G401.6 (cell line): ENCODE data around the gene POU2F3.
"Not testable (repeated sequence)": the region's sequence is repeated elsewhere in the genome, so short reads cannot be mapped to it uniquely, and the experiment has no call there.

ENCODE experiments used
- FAIRE-seq: peaks from 2 replicates; lab custom pipeline; 2012; peaks lifted over from hg19 to GRCh38; lab: Jason Lieb, UNC

Gene POU2F3

DNA sequence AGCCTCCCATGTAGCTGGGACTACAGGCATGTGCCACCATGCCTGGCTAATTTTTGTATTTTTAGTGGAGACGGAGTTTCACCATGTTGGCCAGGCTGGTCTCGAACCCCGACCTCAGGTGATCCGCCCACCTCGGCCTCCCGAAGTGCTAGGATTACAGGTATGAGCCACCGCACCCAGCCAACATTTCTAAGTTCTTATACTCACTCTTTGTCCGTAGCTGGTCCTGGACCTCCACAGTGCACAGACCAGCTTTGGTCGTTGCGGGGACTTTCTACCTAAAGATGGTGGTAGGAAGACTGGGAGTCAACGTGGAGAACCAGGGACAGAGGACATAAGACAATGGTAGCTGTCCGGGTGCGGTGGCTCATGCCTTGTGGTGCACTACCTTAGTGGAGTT is 13.4 kb downstream of the POU2F3 start:
- not testable (repeated sequence) for FAIRE-seq

DNA sequence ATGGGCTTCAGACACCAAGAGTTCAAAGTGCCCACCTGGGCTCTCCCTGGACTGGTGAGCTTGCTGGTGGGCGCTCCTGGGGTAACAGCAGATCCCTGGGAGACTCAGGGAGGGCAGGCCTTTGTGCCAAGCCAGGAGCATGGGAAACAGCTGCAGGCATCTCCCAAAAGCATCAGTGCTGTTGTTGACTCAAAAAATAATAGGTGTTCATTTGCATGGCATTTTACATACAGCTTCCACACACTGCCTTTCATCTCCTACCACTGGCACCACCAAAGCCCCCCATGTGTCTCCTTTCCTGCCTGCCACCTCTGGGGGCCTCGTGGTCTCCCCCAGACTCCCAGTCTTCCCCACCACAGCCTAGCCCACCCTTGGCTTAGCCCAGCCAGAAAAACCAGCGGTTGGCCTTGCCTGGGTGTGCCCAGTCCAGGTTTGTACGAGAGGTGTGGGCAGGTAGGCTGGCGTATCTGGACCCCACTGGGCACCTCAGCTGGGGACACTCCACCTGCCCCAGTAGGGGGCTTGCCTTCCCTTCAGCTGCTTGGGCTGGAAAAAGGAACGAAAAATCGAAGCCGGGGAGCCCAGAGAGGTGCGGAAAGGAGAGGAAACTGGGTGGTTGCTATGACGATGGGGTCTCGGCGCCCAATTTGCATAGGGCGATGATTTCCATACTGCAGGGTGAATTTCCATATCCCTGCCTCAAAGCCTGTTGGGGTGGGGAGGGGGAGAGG is 15.0 kb downstream of the POU2F3 start:
- no peak for FAIRE-seq

DNA sequence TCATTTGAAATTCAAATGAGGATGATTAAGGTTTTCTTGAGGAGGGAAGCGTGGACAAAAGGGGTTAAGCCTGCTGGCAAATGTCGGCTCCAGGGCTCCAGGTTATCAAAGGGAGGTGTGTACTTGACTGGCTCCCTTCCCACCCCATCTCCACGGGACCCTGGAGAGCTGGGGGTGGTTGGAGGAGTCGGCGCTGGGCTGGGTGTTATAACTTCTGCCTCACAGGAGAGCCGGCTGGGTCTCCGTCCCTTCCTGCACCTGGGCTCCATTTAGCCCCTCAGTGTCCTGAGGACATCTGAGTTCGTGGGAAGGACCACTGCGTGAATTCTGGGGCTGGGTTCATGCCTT is 15.6 kb downstream of the POU2F3 start:
- FAIRE-seq, result no peak

DNA sequence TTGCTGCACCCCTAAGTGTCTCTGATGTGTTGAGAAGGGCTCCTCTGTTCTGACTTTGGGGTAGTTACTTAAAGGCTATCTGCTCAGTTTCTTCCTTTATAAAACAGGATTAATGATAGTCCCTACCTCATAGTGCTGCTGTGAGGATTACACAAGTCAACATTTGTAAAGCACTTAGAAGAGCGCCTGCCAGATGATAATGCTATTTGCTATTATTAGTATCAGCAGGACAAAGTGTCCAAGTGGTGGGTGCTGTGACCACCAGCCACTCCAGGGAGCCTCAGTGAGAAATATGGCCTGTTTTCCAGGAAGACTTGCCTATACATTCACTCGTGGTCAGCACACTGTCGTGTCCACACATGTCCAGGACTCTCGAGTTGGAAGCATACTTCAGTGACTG is 16.2 kb downstream of the POU2F3 start:
- FAIRE-seq, result no peak

DNA sequence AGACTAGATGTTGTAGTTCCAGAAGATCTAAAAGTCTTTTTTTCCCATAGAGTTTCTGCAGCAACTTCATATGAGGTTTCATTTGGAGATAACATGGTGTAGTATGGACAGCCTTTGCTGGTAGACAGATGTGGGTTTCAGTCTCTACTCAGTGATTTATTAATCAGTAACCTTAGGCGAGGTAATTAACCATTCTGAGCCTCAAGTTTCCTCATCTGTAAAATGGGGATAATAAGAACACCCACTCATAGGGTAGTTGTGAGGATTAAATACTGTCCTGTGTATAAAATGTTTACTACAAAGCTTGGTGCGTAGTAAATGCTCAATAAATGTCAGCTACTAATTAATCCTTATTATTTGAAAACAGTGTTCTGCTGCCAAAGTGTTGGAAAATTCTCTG is 16.8 kb downstream of the POU2F3 start:
- no peak for FAIRE-seq

DNA sequence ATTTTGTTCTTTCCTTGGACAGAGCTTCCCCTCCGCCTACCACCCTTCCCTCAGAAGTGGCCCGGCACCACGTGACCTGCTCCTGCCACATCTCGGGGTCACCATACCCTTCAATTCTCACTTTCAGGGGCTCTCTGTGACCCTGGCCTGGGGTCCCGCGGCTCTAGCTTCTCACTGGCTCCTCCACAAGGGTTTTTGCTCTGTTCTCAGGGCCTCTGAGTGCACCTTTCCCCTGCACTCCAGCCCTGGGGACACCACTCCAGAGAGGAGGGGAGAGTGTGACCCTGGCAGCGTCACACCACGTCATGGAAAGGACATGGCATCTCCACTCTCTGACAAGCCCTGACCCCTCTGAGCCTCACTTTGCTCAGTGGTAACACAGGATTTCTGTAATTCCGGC is 17.4 kb downstream of the POU2F3 start:
- FAIRE-seq, result no peak

DNA sequence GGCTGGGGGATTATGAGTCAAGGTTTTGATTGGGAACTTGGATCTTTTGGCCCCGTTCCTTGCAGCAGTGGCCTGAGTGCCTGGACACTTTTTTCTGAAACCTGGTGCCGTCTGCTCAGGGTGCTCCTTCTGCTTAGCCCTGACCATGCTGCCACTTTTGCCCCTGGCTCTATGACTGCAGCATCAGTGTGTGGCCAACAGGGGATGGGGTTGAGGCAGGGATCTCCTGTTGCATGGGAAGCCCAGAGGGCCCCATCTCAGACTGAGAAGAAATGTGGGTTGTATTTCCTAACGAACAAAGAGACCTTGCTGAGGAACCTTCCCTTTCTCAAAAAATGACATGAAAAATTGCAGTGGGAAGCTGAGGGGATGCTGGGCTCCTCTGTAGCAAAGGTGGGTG is 18.7 kb downstream of the POU2F3 start:
- no peak for FAIRE-seq

DNA sequence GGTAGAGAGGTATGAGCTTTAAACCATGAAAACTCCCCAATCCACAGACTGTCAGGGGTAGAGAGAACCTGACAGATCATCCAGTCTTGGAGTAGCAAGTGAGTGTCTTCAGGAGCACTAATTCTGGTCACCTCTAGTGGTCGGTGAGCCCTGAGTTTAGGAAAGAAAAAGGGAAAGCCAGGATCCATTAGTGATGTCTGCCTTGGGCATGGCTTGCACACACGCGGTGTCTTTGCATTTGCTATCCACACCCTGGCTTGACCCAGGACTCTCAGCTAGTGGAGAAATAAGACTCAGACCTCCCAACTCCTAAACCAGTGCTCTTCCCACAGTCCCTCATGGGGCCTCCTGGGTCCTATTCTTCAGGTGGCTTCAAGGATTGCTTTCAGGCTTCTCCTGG is 19.3 kb downstream of the POU2F3 start:
- FAIRE-seq, result no peak

DNA sequence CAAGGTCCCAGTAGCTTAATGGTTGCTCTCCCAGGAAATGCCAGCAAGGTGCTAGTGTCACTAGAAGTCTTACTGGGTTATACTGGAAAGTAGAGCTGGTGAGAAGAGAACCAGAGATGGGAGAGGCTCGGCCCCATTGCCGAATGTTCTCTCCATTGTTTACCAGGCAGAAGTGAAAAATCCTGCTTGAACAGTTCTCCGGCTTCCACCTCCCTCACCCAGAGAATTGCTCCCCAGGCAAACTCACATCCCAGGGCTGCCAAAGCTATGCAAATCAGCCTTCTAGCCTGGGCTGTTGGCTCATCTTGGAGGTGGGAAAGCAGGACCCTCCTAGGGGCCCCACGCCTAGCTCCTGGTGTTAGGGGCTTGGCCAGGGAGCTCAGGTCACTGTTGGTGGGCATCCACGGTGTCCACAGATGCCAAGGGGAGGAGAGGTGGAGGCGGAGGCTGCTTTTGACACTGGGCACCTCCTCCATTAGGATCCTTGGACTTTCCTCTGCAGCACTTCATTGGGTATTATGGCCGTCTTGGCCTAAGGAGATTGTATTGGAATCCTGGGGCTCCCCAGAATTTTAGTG is 20.1 kb downstream of the POU2F3 start:
- no peak for FAIRE-seq

DNA sequence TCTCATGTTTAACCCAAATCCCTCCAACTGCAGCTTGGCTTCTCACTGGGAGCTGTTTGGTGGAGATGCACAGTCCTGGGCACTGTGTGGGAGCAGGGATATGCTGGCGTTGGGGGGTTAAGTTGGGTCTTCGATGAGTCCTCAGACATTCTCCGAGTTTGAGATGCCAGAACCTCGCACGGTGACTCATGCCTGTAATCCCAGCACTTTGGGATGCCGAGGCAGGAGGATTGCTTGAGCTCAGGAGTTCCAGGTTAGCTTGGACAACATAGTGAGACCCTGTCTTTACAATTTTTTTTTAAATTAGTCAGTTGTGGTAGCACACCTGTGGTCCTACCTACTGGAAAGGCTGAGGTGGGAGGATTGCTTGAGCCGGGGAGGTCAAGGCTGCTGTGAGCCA is 20.7 kb downstream of the POU2F3 start:
- no peak for FAIRE-seq

DNA sequence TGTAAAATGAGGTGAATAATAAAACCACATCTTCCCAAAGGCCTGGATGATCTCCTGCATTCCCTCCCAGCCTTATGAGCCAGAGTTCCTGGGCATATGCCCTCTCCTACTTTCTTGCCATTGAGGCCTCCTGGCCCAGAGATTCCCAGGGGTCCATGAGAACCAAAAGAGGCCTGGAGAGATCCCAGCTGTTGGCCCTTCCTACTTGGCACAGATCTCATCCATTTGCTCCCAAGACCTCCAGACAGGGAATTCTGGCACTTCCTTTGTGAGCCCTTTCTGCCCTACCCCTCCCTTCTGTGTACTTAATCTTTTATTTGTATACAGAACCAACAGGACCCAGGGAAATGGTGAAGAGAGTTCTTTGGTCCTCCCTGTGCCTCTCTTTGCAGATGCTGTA is 21.4 kb downstream of the POU2F3 start:
- no peak for FAIRE-seq

DNA sequence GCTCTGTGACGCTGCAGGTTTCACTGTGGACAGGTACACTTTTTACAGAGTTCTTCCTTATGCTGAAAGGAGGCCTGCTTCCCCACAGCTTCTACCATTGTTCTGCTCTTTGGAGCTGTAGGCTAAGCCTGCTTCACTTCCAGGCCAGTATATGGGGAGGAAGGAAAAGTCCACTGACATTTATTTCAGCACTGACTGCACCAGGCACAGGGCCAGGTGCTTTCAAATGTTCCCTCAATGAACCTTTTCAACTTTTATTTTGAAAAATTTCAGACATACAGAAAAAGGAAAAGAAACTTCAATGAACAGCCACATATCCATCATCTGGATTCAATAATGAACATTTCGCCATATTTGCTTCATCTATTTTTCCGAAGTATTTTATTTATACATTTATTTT is 22.0 kb downstream of the POU2F3 start:
- no peak for FAIRE-seq

DNA sequence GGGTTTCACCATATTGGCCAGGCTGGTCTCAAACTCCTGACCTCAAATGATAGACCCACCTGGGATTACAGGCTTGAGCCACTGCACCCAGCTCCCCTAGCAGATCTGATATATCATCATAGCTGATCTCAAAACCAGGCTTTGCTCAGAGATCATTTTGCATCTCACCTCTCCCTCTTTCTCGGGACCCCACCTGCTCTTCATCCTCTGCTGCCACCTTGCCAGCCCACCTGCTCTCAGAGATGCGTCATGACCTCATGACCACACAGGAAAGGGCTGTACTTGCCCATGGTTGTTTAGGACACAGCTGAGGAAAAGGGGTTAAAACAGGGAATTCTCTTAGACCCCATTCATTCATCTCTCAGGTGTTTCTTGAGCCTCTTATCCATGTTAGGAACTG is 27.4 kb downstream of the POU2F3 start:
- FAIRE-seq, result no peak

DNA sequence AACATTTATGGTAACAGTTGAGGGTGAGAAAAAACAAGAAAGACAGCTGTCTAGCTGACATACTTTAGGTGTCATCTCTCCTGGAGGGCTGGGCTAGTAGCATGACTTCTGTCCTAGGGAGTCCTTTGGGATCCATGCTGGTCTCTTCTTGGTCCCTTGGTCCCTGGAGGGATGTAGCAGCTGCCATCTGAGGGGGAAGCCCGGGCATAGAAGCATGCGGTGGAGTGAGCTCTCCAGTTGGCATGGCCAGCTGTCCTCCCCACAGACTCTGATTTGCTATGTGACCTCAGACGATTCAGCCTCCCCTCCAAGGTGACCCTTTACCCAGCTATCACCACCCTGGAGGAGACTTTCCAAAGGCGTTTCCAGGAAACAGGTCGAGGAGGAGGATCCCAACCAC is 28.7 kb downstream of the POU2F3 start:
- no peak for FAIRE-seq

DNA sequence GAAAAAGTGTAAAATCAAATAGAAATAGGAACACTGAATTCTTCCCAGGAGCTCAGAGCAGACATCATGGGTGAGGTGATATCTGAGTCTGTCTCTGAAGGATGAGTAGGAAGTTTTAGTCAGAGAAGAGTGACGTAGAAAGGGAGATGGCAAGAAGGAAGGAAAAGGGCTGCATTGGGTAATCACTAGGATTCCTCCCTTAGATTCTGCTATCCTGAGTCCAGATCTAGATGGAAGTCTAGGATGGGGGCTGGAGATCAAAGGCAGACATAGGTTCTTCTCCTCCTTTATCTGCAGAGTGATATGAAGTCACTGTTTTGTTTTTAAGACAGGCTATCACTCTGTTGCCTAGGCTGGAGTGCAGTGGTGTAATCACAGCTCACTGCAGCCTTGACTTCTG is 30.4 kb downstream of the POU2F3 start:
- FAIRE-seq, result no peak

DNA sequence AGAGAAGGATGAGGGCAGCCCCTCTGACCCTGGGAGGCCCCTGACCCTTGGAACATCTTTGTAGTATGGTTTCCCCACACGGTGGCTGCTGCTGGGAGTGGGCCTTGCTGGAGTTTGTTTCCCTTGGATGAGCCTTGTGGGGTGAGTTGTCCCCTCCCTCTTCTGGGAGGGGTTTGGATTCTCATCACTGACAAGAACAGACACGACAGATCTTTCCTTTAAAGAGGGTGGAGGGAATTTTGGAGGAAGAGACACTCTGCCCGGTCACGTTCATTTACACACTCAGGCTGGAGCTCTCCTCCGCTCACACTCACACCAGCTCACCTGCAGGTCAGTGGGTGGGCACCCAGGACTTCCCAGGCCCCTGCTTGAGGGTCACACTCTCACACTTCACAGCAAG is 31.7 kb downstream of the POU2F3 start:
- FAIRE-seq, result no peak

DNA sequence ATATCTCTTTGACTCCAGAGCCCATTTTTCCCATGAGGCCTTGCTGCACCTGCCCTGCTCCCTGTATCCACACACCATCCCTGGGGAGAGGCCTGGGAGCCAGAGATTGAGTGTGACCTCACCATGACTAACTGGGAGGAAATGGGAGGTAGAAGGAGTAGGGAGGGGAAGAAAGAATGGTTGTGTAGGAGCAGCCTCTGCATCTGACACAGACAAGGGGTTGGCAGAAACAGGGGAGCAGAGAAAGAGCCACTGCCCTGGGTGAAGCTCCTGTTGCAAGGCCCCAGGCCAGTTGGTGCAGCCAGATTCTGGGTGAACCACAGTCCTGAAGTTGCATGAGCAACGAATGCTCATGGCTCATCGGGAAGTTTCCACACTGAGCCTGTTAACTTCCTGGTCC is 32.4 kb downstream of the POU2F3 start:
- no peak for FAIRE-seq

DNA sequence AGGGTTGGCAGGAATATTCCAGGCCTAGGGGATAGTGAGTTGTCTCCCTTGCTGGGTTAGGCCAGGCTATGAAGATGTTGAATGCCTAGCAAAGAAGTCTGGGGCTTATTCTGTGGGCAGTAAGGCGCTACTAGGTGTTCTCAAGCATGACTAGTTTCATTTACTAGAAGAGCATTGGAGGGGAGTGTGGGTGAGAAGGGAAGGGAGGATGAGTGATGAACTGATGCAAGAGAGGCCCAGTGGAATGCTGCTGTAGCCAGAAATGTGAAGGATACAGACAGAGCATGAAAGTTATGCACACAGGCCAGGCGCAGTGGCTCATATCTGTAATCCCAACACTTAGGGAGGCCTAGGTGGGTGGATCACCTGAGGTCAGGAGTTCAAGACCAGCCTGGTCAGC is 33.5 kb downstream of the POU2F3 start:
- no peak for FAIRE-seq

DNA sequence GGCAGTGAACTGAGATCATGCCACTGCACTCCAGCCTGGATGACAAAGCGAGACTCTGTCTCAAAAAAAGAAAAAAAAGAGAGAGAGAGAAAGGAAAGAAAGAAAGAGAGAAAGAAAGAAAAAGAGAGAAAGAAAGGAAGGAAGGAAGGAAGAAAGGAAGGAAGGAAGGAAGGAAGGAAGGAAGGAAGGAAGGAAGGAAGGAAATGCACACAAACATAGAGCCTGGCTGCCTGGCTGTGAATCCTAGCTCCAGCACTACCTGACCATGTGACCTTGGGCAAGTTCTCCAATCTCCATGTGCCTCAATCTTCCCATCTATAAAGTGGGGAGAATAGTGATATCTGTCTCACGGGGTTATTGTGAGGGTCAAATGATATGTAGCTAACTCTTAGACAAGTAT is 34.0 kb downstream of the POU2F3 start:
- FAIRE-seq, result not testable (repeated sequence)

DNA sequence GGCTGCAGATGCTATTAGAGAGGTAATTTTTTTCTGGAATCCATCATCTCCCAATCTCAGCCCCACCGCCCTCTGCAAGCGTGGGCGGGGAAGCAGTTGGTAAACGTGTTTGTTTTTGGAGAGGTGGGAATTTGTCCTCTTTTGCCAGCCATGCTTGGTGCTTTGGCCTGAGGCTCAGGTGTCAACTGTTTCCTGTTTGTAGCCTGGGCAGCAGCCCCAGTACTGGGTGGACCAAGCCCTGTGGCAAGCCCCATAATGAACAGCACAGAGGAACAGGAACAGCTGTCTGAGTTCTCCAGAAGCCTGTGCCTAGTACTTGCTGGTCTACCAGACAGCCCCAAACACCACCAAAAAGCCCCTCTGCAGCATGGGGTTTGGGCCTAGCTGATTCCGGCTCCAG is 39.6 kb downstream of the POU2F3 start:
- FAIRE-seq, result no peak

DNA sequence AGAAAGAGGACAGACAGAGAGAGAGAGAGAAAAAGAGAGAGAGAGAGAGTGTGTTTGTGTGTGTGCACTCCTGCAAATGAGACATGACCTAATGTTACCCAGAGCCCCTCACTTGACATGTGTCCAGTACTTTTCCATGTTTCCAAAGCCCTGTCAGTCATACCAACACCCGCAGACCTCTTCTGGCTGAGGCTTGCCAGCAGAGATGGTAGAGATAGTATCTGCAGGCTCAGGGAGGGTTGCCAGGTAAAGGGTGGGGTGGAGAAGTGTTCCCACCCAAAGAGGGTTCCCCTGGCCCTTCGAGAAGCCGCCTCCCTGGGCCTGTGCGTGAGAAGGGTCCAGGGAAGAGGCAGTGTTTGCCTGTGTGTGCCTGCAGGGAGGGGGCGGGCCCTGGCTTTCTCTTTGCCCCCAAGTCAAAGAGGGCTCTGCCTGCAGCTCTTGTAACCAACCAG is 40.7 kb downstream of the POU2F3 start:
- no peak for FAIRE-seq

DNA sequence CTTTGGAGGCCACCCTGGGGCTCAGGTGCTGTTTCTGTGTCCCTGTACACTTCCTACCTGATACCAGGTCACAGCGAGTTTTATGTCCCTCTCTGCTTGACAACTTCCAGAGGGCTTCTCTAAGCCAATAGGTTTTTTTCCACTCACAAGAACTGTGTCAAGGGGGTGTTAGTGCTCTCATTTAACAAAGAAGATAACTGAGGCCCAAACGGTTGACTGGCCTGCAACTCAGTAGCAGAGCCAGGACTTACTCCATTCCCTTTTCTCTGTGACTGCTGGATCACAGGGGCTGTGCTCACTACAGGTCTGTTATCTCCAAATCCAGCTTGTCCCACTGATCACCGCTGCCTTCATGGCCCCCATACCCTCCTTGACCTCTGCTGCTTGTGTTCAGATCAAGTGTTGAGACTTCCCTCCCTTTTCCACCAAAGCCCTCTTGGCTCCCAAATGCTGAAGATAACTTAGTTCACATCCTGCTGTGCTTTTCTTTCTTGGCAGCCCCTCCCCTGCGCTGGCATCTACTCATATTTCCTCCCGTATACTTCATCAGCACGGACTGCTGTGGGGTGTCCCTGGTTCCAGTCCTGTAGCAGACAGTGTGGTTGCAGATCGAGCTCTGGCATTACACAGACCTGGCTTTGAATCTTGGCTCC is 41.3 kb downstream of the POU2F3 start:
- FAIRE-seq, result no peak

DNA sequence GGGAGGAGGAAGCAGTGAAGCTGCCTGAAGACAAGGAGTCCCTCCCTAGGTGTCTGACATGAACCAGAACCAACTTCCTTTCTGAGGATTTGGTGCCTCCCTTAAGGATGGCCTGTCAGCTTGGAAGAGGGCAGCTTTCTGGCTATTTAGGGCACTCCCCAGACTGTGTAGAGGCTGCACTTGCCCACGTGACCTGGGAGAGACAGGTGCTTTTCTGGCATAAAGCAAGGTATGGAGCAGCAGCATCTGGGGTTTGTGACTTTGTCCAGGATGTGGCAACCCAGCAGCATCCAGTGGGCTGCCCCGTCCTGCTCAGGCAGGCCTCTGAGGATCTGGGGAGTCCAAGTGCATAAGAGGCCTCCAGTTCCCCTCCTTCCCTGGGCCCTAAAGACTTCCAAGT is 43.2 kb downstream of the POU2F3 start:
- no peak for FAIRE-seq

DNA sequence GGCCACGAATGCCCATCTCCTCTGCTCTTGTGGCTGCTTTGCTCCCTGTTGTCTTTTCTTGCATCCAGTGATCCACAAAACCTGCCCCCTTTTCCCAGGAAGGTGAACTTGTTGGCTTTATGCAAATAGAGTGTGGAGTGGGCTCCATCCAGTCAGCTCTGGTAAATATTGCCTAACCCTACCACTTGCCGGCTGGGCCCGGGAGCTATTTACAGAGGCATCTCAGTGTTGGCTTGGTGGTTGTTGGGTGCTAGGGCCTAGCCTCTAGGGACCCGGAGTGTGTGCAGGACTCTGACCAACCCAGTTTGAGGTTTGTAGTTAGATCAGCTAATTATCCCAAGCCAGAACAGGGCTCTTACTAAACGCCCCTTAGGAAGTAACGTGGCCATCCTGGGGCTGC is 44.3 kb downstream of the POU2F3 start:
- FAIRE-seq, result no peak
